ENCODE measurements around the gene SMAD2. TPM values are rescaled to one million over a fixed set of nuclear protein-coding genes. Genes with fewer than 3 reads are reported as not detected.
"Not testable (repeated sequence)": the region's sequence is repeated elsewhere in the genome, so short reads cannot be mapped to it uniquely, and the experiment has no call there.

The SMAD2 gene
- total and polyA plus RNA-seq, 2 experiments from 2014 or later: 52.4 to 77.7 TPM

- H3K4me2 ChIP-seq (ENCODE audit: unreplicated experiment): no peak overlapping the region
- no peaks in the 10 kb centered on the region for H3K9me3 ChIP-seq (ENCODE audit: low read depth)
- TF ChIP-seq EZH2 (IDR thresholded peaks at IDR 0.05; ENCODE audit: insufficient read depth, poor library complexity, severe bottlenecking) (no peak), EZH2phosphoT487 (IDR thresholded peaks at IDR 0.05; ENCODE audit: insufficient read depth, low read depth) (no peak)
- no peak overlapping the region for H3K9ac ChIP-seq
- no peaks in the 10 kb centered on the region for H3K27me3 ChIP-seq (replicated peaks; ENCODE audit: insufficient read depth)
- DNase-seq: no peak
- no peaks in the 10 kb centered on the region for H3K79me2 ChIP-seq (ENCODE audit: insufficient read depth)
- no peak overlapping the region for H2AFZ ChIP-seq
- 81 to 86% methylated on average over 3 of the region's 3 CpGs for WGBS, 2 experiments (ENCODE audit: low coverage in 1 of 2, low lambda C conversion rate in 2 of 2, missing lambda C conversion rate in 2 of 2)
- no peaks in the 10 kb centered on the region for H3F3A ChIP-seq (ENCODE audit: insufficient read depth)
- H3K9me2 ChIP-seq (ENCODE audit: insufficient read depth): no peaks in the 10 kb centered on the region
- H3K4me3 ChIP-seq: no peak overlapping the region
- H3K4me1 ChIP-seq (ENCODE audit: insufficient read depth): peaks cover 11% of the 10 kb centered on the region
- in situ Hi-C loops (cut with MboI): no loop called here
- H4K20me1 ChIP-seq (ENCODE audit: insufficient read depth): no peaks in the 10 kb centered on the region
- 0 out of 2 replicates have a peak, but pooled peaks cover 1% of the 10 kb centered on the region for H3K36me3 ChIP-seq (ENCODE audit: low read depth)
- no peak overlapping the region for H3K27ac ChIP-seq
Observed at GRCh38 chr18:47829831-47830230, 100.6 kb downstream of the SMAD2 start.

GRCh38 chr18:47828031-47828430, 102.4 kb downstream of the SMAD2 start:
- in situ Hi-C loops (cut with MboI): not testable (repeated sequence)

DNA sequence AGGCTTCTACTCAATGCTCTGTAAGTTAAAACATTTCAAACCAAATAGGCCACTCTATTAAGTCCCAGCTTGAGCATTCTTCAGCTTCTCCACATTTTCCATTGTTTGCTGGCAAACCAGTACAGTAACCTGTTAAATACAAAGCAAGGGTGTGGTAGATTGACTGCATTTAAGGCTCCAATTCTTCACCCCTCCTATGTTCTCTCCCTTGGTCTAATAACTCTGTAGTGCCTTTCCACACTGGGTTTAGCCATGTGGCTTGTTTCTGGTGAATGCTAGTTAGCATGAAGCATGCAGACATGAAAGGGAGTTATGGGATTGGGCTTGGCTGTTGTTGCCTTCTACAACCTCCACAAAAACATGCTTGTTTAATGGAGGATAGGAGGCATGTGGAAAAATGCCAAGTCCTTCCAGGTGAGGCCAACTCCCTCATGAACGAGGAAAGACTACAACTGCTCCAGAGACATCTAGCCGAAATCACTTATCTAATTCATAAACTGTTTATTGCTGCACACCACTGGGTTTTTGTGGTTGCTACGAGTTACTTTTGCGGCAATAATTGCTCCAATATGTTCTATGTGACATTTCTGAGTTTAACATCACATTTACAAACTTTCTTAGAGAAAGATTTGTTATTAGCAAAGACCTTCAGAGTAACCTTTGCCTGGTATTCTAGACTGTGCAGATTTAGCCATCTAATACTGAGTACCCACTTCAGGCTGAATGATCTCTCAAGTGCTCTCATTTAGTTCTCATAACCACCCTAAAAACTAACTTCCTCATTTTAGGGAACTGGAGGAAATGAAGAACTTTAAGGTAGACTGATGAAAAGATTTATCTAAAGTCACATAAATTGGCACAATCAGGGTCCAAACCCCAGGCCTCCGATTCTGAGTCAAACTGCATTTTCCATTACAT, 104.0 kb downstream of the SMAD2 start:
- 77% methylated on average over 5 of the region's 5 CpGs for WGBS, 2 experiments (ENCODE audit: low coverage in 1 of 2, low lambda C conversion rate in 2 of 2, missing lambda C conversion rate in 2 of 2)

More at GRCh38 chr18:47828031-47828430, 102.4 kb downstream of the SMAD2 start:
- 97 to 100% methylated on average over 1 to 32 of the region's 34 CpGs for WGBS, 2 experiments (ENCODE audit: low coverage in 1 of 2, low lambda C conversion rate in 2 of 2, missing lambda C conversion rate in 2 of 2)
- not testable (repeated sequence) for H4K20me1 ChIP-seq (ENCODE audit: insufficient read depth); H3K9me3 ChIP-seq (ENCODE audit: low read depth); H3K27ac ChIP-seq; H3K36me3 ChIP-seq (ENCODE audit: low read depth); H3K27me3 ChIP-seq (replicated peaks; ENCODE audit: insufficient read depth); H3K4me2 ChIP-seq (ENCODE audit: unreplicated experiment); H3K4me3 ChIP-seq; H3K9me2 ChIP-seq (ENCODE audit: insufficient read depth); H3K9ac ChIP-seq; H2AFZ ChIP-seq; H3F3A ChIP-seq (ENCODE audit: insufficient read depth); DNase-seq; H3K79me2 ChIP-seq (ENCODE audit: insufficient read depth)
- peaks cover 11% of the 10 kb centered on the region for H3K4me1 ChIP-seq (ENCODE audit: insufficient read depth)

GRCh38 chr18:47821314-47821713, 109.1 kb downstream of the SMAD2 start:
- Histone ChIP-seq H3K9ac (no peak overlapping the region), H3K9me3 (ENCODE audit: low read depth) (no peaks in the 10 kb centered on the region), H3K4me1 (ENCODE audit: insufficient read depth) (no peaks in the 10 kb centered on the region), H3K36me3 (ENCODE audit: low read depth) (no peaks in the 10 kb centered on the region; the same call in 1 of the 2 replicates), H3K27ac (no peak overlapping the region), H3K27me3 (replicated peaks; ENCODE audit: insufficient read depth) (no peaks in the 10 kb centered on the region), H3F3A (ENCODE audit: insufficient read depth) (no peaks in the 10 kb centered on the region), H4K20me1 (ENCODE audit: insufficient read depth) (no peaks in the 10 kb centered on the region), H2AFZ (no peak overlapping the region), H3K4me2 (ENCODE audit: unreplicated experiment) (no peak overlapping the region), H3K9me2 (ENCODE audit: insufficient read depth) (no peaks in the 10 kb centered on the region), H3K79me2 (ENCODE audit: insufficient read depth) (no peaks in the 10 kb centered on the region), H3K4me3 (no peak overlapping the region)
- TF ChIP-seq EZH2 (IDR thresholded peaks at IDR 0.05; ENCODE audit: insufficient read depth, poor library complexity, severe bottlenecking) (no peak), EZH2phosphoT487 (IDR thresholded peaks at IDR 0.05; ENCODE audit: insufficient read depth, low read depth) (no peak)
- in situ Hi-C loops (cut with MboI): no loop called here
- WGBS, 2 experiments (ENCODE audit: low coverage in 1 of 2, low lambda C conversion rate in 2 of 2, missing lambda C conversion rate in 2 of 2): 87% methylated on average over 3 of the region's 3 CpGs
- DNase-seq: no peak

More for the DNA sequence above, 104.0 kb downstream of the SMAD2 start:
- Histone ChIP-seq H3K79me2 (ENCODE audit: insufficient read depth) (no peaks in the 10 kb centered on the region), H3K9me2 (ENCODE audit: insufficient read depth) (no peaks in the 10 kb centered on the region), H4K20me1 (ENCODE audit: insufficient read depth) (no peaks in the 10 kb centered on the region), H3K9ac (no peak overlapping the region), H3K4me2 (ENCODE audit: unreplicated experiment) (no peak overlapping the region), H3K9me3 (ENCODE audit: low read depth) (no peaks in the 10 kb centered on the region), H3K36me3 (ENCODE audit: low read depth) (no peaks in the 10 kb centered on the region; the same call in 1 of the 2 replicates), H2AFZ (no peak overlapping the region), H3K4me3 (no peak overlapping the region), H3K4me1 (ENCODE audit: insufficient read depth) (no peaks in the 10 kb centered on the region), H3F3A (ENCODE audit: insufficient read depth) (no peaks in the 10 kb centered on the region), H3K27me3 (replicated peaks; ENCODE audit: insufficient read depth) (no peaks in the 10 kb centered on the region), H3K27ac (no peak overlapping the region)
- DNase-seq: no peak
- TF ChIP-seq EZH2 (IDR thresholded peaks at IDR 0.05; ENCODE audit: insufficient read depth, poor library complexity, severe bottlenecking): no peak
- TF ChIP-seq EZH2phosphoT487 (IDR thresholded peaks at IDR 0.05; ENCODE audit: insufficient read depth, low read depth): no peak
- in situ Hi-C loops (cut with MboI): no loop called here

Data from GM23248 (cell line).